Activated T-helper 1 cell treated with anti-CD3 and anti-CD28 coated beads, Interleukin-2, amount 50 U/mL, for 16 hours (primary cell): ENCODE measurements around the gene SHMT2.

Source experiments
- DNase-seq, 2 donors: peaks; one replicate each; pipeline ENCODE4 v3.0.0-alpha.2; 2020; ENCODE audit warnings: low read depth in 1 of 2, low spot score in 1 of 2

Gene SHMT2

GRCh38 chr12:57238854-57239554 is 9.5 kb downstream of the SHMT2 start:
- peak; percentile 75 to 84 for DNase-seq

GRCh38 chr12:57239587-57240065 is 10.1 kb downstream of the SHMT2 start:
- DNase-seq = no peak

- DNase-seq = peak in 1 of 2 donors; percentile 66
Observed at GRCh38 chr12:57240066-57240921, 10.8 kb downstream of the SHMT2 start.

- DNase-seq = no peak
Observed at GRCh38 chr12:57240926-57241401, 11.5 kb downstream of the SHMT2 start.

GRCh38 chr12:57241402-57242310 is 12.1 kb downstream of the SHMT2 start:
- no peak for DNase-seq

- DNase-seq = no peak
Observed at GRCh38 chr12:57242329-57242690, 12.8 kb downstream of the SHMT2 start.

- peak in 1 of 2 donors; percentile 46 for DNase-seq
Observed at GRCh38 chr12:57242691-57243454, 13.4 kb downstream of the SHMT2 start.

GRCh38 chr12:57243521-57244311 is 14.2 kb downstream of the SHMT2 start:
- peak; percentile 59 to 68 for DNase-seq

GRCh38 chr12:57244312-57244696 is 14.8 kb downstream of the SHMT2 start:
- DNase-seq = no peak

GRCh38 chr12:57247041-57247440 is 17.5 kb downstream of the SHMT2 start:
- no peak for DNase-seq

- no peak for DNase-seq
Observed at GRCh38 chr12:57248934-57249742, 19.6 kb downstream of the SHMT2 start.

GRCh38 chr12:57250541-57250940 is 21.0 kb downstream of the SHMT2 start:
- DNase-seq = no peak

GRCh38 chr12:57250956-57251355 is 21.4 kb downstream of the SHMT2 start, which contains the start of gene STAC3:
Gene STAC3, minus strand, starts transcription at chr12:57251187. Its CDS starts 1,551 bp downstream, at chr12:57249636.
- no peak for DNase-seq

- DNase-seq = no peak
Observed at GRCh38 chr12:57254506-57255280, 25.2 kb downstream of the SHMT2 start.

GRCh38 chr12:57255916-57256315 is 26.4 kb downstream of the SHMT2 start:
- no peak for DNase-seq

- no peak for DNase-seq
Observed at GRCh38 chr12:57258977-57259970, 29.8 kb downstream of the SHMT2 start.

GRCh38 chr12:57260366-57260765 is 30.9 kb downstream of the SHMT2 start:
- no peak for DNase-seq
